B cell (primary cell): ENCODE data around the gene RABGAP1L. TPM values are rescaled to one million over a fixed set of nuclear protein-coding genes. Genes with fewer than 3 reads are reported as not detected.

Source experiments
- ATAC-seq: fragments of 200-7000 bp; cut with Tn5 transposase; one replicate; pipeline ENCODE4 v1.10.0; 2021; ENCODE audit warnings: low read depth, mild to moderate bottlenecking, moderate number of reproducible peaks, moderate library complexity
- CTCF ChIA-PET: fragments of 350-600 bp; sonication (Branson Sonifier 250); formaldehyde crosslinking; loops from one replicate; lab custom pipeline; 2021; ENCODE audit warnings: antibody characterized with exemption, inconsistent platforms; lab: Charles Lee
- POLR2A ChIA-PET: fragments of 350-600 bp; sonication (Branson Sonifier 250); formaldehyde crosslinking; loops from one replicate; lab custom pipeline; 2021; ENCODE audit warnings: antibody characterized with exemption; lab: Charles Lee
- DNase-seq: peaks from one replicate; pipeline ENCODE4 v3.0.0; 2013
- H2AFZ ChIP-seq: 2 replicates; pipeline ENCODE4 v1.6.1; 2012; ENCODE audit warnings: mild to moderate bottlenecking, low read depth, low read length; ENCODE audit not compliant: insufficient read depth, poor library complexity, severe bottlenecking
- H3K27ac ChIP-seq, 2 donors: 1 replicate in 1 of 2; 2 replicates in 1 of 2; pipeline ENCODE4 v1.5.1; 2012 to 2013; ENCODE audit warnings: low read length in 2 of 2, mild to moderate bottlenecking in 2 of 2, moderate library complexity in 1 of 2
- H3K27me3 ChIP-seq, 4 experiments: fragments of 200-600 bp in 1 of 4; sonication (generic) in 1 of 4; replicated peaks in 1 of 4; 1 replicate in 2 of 4; 2 replicates in 2 of 4; pipeline versions ENCODE4 v1.6.1 to v1.7.0; 2013 to 2016; ENCODE audit warnings: low read length in 3 of 4, mild to moderate bottlenecking in 2 of 4, mixed read lengths in 1 of 4, moderate library complexity in 1 of 4; ENCODE audit not compliant: insufficient read depth in 4 of 4, control insufficient read depth in 3 of 4; ENCODE audit errors: control extremely low read depth in 1 of 4
- H3K36me3 ChIP-seq, 2 experiments: replicated peaks in 1 of 2; 1 replicate in 1 of 2; 2 replicates in 1 of 2; pipeline versions ENCODE4 v1.6.1 to v1.7.1; 2013; ENCODE audit warnings: low read length in 1 of 2; ENCODE audit not compliant: insufficient read depth in 2 of 2, control insufficient read depth in 1 of 2; ENCODE audit errors: control extremely low read depth in 1 of 2, extremely low read depth in 1 of 2
- H3K4me1 ChIP-seq, 2 donors: fragments of 200-600 bp in 1 of 2; sonication (generic) in 1 of 2; 1 replicate in 1 of 2; 2 replicates in 1 of 2; pipeline versions ENCODE4 v1.5.1 to v1.6.1; 2013 to 2017; ENCODE audit warnings: low read length in 2 of 2; ENCODE audit not compliant: control insufficient read depth in 2 of 2, insufficient read depth in 2 of 2
- H3K4me2 ChIP-seq: replicated peaks from 2 replicates; pipeline ENCODE3; 2012; ENCODE audit warnings: mild to moderate bottlenecking, low read depth, low read length; ENCODE audit not compliant: poor library complexity, severe bottlenecking
- H3K4me3 ChIP-seq, 5 experiments: fragments of 200-600 bp in 1 of 5; sonication (generic) in 1 of 5; 1 replicate in 3 of 5; 2 replicates in 2 of 5; pipeline versions ENCODE4 v1.5.1 to v1.7.0; 2011 to 2016; ENCODE audit warnings: low read length in 4 of 5, mild to moderate bottlenecking in 4 of 5, low read depth in 2 of 5, control low read depth in 1 of 5, moderate library complexity in 1 of 5; ENCODE audit not compliant: insufficient read depth in 1 of 5; ENCODE audit errors: control extremely low read depth in 1 of 5, extremely low read depth in 1 of 5
- H3K79me2 ChIP-seq: fragments of 200-600 bp; sonication (generic); one replicate; pipeline ENCODE4 v1.6.0; 2016; ENCODE audit warnings: low read length; ENCODE audit not compliant: control insufficient read depth, insufficient read depth
- H3K9ac ChIP-seq: fragments of 200-600 bp; sonication (generic); 2 replicates; pipeline ENCODE4 v1.6.1; 2017; ENCODE audit warnings: mild to moderate bottlenecking, low read length, moderate library complexity
- H3K9me3 ChIP-seq, 3 donors: one replicate each; pipeline versions ENCODE4 v1.6.1 to v1.7.1; 2013; ENCODE audit warnings: low read length in 2 of 3; ENCODE audit not compliant: control insufficient read depth in 2 of 3, insufficient read depth in 1 of 3; ENCODE audit errors: control extremely low read depth in 1 of 3
- H4K20me1 ChIP-seq: 2 replicates; pipeline ENCODE4 v1.6.0; 2012; ENCODE audit warnings: mild to moderate bottlenecking, low read length; ENCODE audit not compliant: insufficient read depth, control insufficient read depth, poor library complexity, severe bottlenecking
- H3K27ac Mint-ChIP-seq: one replicate; pipeline ENCODE4 v1.8.0; 2021; ENCODE audit warnings: mixed read lengths
- H3K27me3 Mint-ChIP-seq: one replicate; pipeline ENCODE4 v1.8.0; 2021; ENCODE audit warnings: mixed read lengths
- H3K4me1 Mint-ChIP-seq: one replicate; pipeline ENCODE4 v1.8.0; 2021; ENCODE audit warnings: mixed read lengths
- H3K4me3 Mint-ChIP-seq: one replicate; pipeline ENCODE4 v1.8.0; 2021; ENCODE audit warnings: mixed read lengths
- H3K9me3 Mint-ChIP-seq: one replicate; pipeline ENCODE4 v1.8.0; 2022; ENCODE audit warnings: mixed read lengths; ENCODE audit not compliant: insufficient read depth
- CTCF ChIP-seq: fragments of 200-600 bp; IDR thresholded peaks from one replicate; pipeline ENCODE4 v1.8.0; 2022; ENCODE audit warnings: antibody characterized with exemption, mild to moderate bottlenecking
- EZH2 ChIP-seq: IDR thresholded peaks from 2 replicates; pipeline ENCODE4 v1.6.1; 2012; ENCODE audit warnings: borderline replicate concordance, low read depth, mild to moderate bottlenecking, moderate library complexity, low read length; ENCODE audit not compliant: insufficient read depth, poor library complexity, severe bottlenecking
- WGBS: methylation state at CpG from one replicate; pipeline ENCODE4 v1.1.5; 2013; ENCODE audit warnings: missing lambda C conversion rate; ENCODE audit not compliant: insufficient coverage; 5-methylcytosine and 5-hydroxymethylcytosine counted together
- intact Hi-C: fragments of 100-400 bp; cut with micrococcal nuclease; formaldehyde crosslinking; loops from one replicate; pipeline ENCODE4 v1.10.0; 2022
- polyA plus RNA-seq: library from polyadenylated mRNA; depleted of rRNA; stranded (reverse); fragments of >200 nt; gene quantifications from 2 replicates; pipeline ENCODE4 v1.2.3, GENCODE V29; 2012
- total RNA-seq, 2 donors: library from RNA; stranded (reverse); fragments of 120-200 nt in 1 of 2; gene quantifications; 1 replicate in 1 of 2; 2 replicates in 1 of 2; pipeline versions ENCODE4 v1.2.3 to v1.2.4, GENCODE V29; 2013 to 2022

RABGAP1L gene
- total and polyA plus RNA-seq, 2 donors (not counting 1 experiment from before 2014, with no cell fraction given) = 34.9 to 159 TPM

- Mint-ChIP-seq H3K4me3 (no peak overlapping the region), H3K4me1 (peaks cover 38% of the 10 kb centered on the region), H3K27me3 (no peaks in the 10 kb centered on the region), H3K9me3 (no peaks in the 10 kb centered on the region), H3K27ac (peak overlapping the region; percentile 1)
- Histone ChIP-seq H3K9me3 (peaks cover 0 to 5% (median 1%) of the 10 kb centered on the region in 3 donors), H3K4me1 (peaks cover 3 to 5% of the 10 kb centered on the region in 2 donors), H3K4me2 (no peak overlapping the region), H3K36me3 (peaks cover 0 to 2% of the 10 kb centered on the region in 2 experiments), H3K27me3 (no peaks in the 10 kb centered on the region), H3K4me3 (no peak overlapping the region), H3K27ac (no peak overlapping the region), H3K9ac (no peak overlapping the region), H2AFZ (no peak overlapping the region), H3K79me2 (peaks cover 85% of the 10 kb centered on the region), H4K20me1 (peaks cover 19% of the 10 kb centered on the region)
- ATAC-seq (no peak), DNase-seq (no peak)
- whole genome bisulfite sequencing = 95% methylated on average over 2 of the region's 4 CpGs
- ChIA-PET CTCF (no interaction called here), POLR2A (no interaction called here)
- TF ChIP-seq CTCF (no peak), EZH2 (no peak)
- intact Hi-C loops = no loop called here
Observed at GRCh38 chr1:174191349-174191862, 32.1 kb downstream of the RABGAP1L start.

GRCh38 chr1:174194461-174194860 lies 35.1 kb downstream of the RABGAP1L start:
- ATAC-seq = no peak
- H2AFZ ChIP-seq = no peak overlapping the region
- H3K9ac ChIP-seq = no peak overlapping the region
- ChIA-PET CTCF (no interaction called here), POLR2A (no interaction called here)
- no peak overlapping the region for H3K4me3 ChIP-seq
- TF ChIP-seq EZH2 = no peak
- TF ChIP-seq CTCF = no peak
- Mint-ChIP-seq H3K27me3 (no peaks in the 10 kb centered on the region), H3K4me1 (peaks cover 35% of the 10 kb centered on the region), H3K27ac (peak overlapping the region; percentile 3), H3K4me3 (no peak overlapping the region), H3K9me3 (no peaks in the 10 kb centered on the region)
- H3K4me1 ChIP-seq = peaks cover 3 to 5% of the 10 kb centered on the region in 2 donors
- no peaks in the 10 kb centered on the region for H3K27me3 ChIP-seq
- H3K9me3 ChIP-seq = no peaks in the 10 kb centered on the region
- no peak for DNase-seq
- H4K20me1 ChIP-seq = peaks cover 11% of the 10 kb centered on the region
- peaks cover 0 to 2% of the 10 kb centered on the region in 2 experiments for H3K36me3 ChIP-seq
- H3K79me2 ChIP-seq = peaks cover 80% of the 10 kb centered on the region
- no peak overlapping the region for H3K4me2 ChIP-seq
- peak overlapping the region in 1 of 2 donors; percentile 26 for H3K27ac ChIP-seq
- 79% methylated on average over 6 of the region's 6 CpGs for WGBS
- intact Hi-C loops = no loop called here
